Gastrocnemius medialis (tissue), 4 donors: ENCODE data around the gene RTTN.

Experiments
- CTCF ChIP-seq, 5 experiments: fragments of 450-650 bp in 3 of 5; fragments of 200-600 bp in 2 of 5; sonication (generic) in 2 of 5; IDR thresholded peaks in 4 of 5; conservative IDR thresholded peaks in 1 of 5; 1 replicate in 4 of 5; 2 replicates in 1 of 5; pipeline ENCODE4 v1.5.1; 2016 to 2019; ENCODE audit warnings: antibody characterized with exemption in 5 of 5, mild to moderate bottlenecking in 3 of 5, moderate library complexity in 3 of 5
- POLR2A ChIP-seq, 2 donors: fragments of 450-650 bp; IDR thresholded peaks; one replicate each; pipeline ENCODE4 v1.6.1; 2017; ENCODE audit warnings: antibody characterized with exemption in 2 of 2, mild to moderate bottlenecking in 2 of 2, moderate library complexity in 2 of 2

GRCh38 chr18:70126832-70127231, 78.7 kb downstream of the RTTN start:
- no peak for TF ChIP-seq CTCF (IDR thresholded peaks at IDR 0.05 in 4 of 5, conservative IDR thresholded peaks at IDR 0.05 in 1 of 5)
- no peak for TF ChIP-seq POLR2A (IDR thresholded peaks at IDR 0.05)
